Stimulated activated CD8-positive, alpha-beta memory T cell treated with anti-CD3 and anti-CD28 coated beads, Interleukin-15, amount 100 ng/mL, for 4 hours (primary cell): Measurements from ENCODE around the gene DLG2.
"Not testable (repeated sequence)": the region's sequence is repeated elsewhere in the genome, so short reads cannot be mapped to it uniquely, and the experiment has no call there.

Source experiments
- DNase-seq, 2 donors: peaks; one replicate each; pipeline ENCODE4 v3.0.0-alpha.2; 2020; ENCODE audit warnings: low read depth in 2 of 2

Gene DLG2

DNA sequence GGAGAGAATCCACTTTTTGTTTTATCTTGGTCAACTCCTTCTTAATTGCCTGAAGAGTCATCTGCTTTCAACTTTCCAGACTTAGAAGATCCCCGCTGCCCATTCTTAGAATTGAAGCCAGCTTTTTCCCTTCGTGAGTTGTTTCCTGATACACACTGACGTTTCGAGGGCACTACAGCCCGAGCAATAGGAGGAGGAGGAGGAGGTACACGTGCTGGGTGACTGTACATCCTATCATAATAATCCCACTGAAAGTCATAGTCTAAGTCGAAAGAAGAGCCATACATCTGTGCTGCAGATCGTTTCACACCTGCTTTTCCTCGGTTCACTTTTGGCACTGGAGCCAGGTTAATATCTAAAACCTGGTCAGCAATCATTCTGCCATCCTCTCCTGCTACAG, 606.1 kb downstream of the DLG2 start:
- DNase-seq: no peak

DNA sequence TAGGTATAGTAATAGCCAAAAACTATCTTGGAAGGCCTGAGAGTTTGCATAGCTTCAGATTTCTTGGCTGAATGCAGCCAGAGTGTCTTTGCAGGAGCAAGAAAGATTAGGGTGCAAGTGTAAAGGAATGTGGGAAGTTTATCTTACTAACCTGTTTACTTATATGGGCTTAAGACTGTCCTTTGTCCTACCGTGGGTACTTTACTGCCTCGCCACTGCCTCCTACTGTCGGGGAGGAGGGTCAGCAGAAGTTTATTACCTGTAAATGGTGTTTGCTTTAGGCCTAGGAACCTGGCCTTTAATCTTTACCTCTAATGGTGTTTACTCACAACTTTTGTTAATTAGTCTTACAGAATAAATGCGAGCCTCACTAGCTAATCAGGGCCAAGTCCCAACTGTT, 633.8 kb downstream of the DLG2 start:
- no peak for DNase-seq

DNA sequence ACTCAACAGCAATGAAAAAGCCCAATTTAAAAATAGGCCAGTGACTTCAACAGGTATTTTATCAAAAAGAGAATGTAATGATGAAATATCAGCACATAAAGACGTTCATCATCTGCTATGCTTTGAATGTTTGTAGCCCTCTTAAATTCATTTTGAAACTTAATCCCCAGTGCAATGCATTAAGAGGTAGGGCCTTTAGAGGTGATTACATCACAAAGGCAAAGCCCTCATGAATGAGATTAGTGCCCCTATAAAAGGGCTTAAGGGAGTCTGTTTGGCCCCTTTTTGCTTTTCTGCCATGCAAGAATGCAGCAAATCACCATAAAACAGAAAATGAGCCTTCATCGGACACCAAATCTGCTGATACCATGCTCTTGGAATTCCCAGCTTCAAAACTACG, 637.0 kb downstream of the DLG2 start:
- no peak for DNase-seq

DNA sequence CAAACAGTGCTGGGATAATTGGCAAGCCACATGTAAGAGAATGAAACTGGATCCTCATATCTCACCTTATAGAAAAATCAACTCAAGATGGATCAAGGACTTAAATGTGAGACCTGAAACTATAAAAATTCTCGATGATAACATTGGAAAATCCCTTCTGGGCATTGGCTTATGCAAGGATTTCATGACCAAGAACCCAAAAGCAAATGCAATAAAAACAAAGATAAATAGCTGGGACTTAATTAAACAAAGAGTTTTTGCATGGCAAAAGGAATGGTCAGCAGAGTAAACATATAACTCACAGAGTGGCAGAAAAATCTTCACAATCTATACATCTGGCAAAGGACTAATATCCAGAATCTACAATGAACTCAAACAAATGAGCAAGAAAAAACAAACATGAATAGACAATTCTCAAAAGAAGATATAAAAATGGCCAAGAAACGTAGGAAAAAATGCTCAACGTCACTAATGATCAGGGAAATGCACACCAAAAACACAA, 639.4 kb downstream of the DLG2 start:
- DNase-seq: not testable (repeated sequence)

DNA sequence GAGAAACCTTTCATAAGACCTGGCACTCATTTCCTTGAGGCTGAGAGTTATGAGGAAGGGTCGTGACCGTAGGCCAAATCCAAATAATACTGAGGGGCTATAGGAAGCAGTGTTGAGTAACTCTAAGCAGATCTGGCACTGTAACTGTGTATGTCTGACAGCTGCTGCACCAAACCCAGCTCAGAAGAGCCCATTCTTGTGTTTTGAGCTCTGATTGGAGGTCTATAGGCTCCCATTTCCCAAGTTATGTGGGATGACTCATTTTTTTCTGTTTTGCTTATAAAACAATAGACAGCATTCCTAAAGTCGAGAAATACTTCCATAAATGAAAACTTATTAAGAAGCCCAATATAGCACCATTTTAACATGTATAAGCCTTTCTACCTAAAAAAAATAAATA, 645.8 kb downstream of the DLG2 start:
- DNase-seq: no peak

DNA sequence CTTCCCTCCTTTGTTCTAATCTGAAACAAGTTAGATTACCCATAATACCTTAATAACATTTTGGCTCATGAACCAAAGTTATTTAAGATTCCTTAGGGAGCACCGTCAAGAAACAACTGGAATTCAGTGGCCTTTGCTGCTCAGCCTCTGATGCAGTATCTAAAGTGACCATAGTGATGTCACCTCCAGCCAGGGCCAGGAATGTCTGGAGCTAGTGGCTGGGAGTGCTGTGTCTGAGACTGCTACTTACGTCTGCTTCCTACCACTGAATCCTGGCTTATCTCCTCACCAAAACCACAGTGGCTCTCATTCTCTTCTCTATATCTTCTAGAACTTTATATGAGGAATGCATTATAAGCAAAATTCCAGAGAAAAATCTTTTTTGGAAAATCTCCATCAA, 658.0 kb downstream of the DLG2 start:
- DNase-seq: no peak

DNA sequence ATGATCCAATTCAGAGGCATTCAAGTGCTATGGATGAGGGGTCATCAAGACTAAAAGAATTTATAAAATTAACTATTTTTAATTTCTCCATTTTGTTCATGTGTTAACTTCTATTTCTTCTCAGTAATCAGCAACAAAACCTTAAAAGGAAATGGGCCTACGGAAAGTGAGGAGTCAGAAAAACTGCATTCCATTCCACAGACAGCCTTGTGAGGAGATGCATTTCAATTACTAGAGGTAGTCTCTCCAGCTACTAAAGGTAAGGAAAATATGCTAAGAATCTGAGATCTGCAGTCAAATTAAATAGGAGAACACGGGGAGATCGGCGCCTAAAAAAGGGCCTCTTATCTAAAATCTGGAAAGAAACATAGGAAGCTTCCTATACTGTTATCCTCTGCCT, 661.7 kb downstream of the DLG2 start:
- no peak for DNase-seq

DNA sequence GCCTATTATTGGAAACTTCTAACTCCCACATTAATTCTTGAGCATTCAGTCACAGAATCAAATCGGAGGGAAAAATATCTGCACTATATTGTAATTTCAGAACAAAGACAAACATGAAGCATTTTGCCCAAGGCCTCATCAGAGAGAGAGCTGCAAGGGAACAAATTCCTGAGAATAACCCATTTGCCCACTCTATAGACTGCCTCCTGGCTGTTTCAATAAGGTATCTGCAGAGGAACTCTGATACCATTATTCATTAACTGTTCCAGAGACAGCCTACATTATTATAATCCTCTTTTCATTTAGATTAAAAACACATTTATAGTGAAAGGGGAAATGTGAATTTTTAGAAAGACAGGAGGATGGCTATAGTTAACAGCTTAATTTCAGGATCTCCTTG, 663.9 kb downstream of the DLG2 start:
- DNase-seq: no peak

DNA sequence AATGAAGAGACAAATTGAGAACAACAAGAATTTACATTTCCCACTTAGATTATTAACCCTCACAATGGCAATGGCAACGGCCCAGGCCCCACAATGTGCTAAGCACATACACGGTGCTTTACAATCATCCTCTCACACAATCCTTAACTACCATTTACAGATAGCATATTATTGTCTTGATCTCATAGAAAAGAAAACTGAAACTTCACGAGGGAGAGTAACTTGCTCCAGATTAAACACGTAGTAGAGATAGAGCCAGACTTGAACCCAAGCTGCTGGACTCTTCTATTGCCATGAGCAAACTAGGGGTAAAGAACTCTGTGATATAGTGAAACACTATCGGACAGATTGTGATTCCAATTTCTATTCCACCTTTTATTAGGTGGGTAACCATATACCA, 665.1 kb downstream of the DLG2 start:
- DNase-seq: no peak

DNA sequence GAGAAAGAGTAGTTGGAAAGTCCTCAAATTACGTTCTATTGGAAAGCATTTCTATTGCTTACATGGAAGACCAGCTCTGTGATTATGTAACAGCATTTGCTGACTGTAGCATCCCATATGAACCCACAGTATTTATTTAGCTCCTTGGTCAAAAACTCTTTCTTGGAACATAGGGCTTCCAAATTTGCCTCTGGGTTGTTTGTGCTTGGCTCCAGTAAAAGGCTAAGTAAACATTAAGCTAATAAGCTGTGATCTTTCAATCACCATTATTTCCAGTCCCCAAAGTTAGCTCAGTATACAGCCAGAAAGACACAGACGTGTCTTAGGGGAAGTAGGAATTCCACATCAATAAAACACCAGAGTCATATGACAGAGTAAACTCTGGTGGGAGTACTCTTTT, 668.8 kb downstream of the DLG2 start:
- DNase-seq: no peak

DNA sequence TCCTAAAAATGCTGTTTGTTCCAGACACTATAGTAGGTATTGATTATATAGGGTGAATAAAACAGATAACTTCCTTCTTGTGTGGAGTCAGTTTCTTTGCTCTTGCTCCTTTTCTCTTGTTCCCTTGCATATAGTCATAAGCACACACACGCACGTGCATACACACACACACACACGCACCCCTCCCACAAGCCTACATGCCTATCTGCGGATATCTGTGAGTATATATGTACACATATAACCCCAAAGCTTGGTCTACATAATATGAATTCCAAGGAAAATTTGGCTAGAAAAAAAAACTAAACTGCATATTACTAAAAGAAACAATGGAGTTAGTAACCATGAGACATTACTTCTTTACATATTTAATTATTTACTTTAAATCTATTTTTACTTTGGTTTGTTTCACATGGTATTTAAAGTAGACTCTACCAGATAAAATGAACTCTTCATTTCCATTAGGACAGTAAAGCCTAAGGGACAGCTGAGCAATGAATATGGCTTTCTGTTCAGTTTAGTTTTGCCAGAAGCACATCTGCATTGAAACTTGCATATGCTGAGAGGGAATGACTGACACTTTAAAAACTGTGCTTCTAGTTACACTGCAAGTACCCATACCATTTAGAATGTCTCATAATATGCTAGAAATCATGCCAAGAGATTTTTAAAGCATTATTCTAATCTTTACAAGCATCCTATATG, 676.4 kb downstream of the DLG2 start:
- DNase-seq: no peak

DNA sequence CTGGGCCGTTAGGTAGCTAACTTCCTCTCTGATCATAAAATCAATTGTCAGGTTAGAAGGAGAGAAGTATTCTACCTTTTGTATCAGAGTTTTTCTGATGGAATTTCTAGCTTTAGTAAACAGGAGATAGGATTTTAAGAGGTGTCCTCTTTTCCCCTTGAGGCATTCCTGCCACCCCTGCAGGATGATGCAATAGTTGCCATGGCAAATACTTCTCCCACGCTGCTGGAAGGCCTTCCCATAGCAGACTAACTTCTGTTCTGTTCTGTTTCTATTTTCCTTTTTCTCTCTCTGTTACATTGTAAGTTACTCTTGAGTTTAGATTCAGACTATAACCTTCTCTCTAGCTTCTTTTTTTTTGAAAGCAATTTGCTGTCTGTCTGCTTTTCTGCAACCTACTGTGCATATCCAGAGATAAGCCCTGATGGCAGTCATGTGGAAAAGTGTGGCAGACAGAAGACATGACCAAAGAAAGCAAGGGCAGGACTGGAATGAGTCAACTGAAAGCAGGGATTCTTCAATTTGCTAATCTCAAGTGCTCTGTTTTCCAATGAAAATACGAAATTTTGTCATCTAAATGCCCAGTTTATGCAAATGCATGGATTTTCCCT, 679.1 kb downstream of the DLG2 start:
- no peak for DNase-seq

DNA sequence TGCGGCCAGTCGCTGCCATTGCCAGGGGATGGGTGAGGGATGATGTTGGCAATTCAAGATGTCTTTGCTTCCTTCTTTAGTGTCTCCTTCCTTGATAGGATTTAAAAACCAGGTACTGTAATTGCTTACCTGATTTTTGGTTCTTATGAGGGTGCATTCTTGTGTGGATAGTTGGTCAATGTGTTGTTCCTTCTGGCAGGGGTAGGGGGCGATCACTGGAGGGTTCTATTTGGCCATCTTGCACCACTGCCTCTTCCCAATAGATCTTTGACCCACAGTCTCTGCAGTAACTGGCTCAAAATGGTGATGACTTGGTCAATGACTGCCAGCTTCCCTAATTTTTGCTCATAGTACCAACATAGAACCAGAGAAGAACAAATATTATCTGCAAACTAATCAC, 680.1 kb downstream of the DLG2 start:
- no peak for DNase-seq

DNA sequence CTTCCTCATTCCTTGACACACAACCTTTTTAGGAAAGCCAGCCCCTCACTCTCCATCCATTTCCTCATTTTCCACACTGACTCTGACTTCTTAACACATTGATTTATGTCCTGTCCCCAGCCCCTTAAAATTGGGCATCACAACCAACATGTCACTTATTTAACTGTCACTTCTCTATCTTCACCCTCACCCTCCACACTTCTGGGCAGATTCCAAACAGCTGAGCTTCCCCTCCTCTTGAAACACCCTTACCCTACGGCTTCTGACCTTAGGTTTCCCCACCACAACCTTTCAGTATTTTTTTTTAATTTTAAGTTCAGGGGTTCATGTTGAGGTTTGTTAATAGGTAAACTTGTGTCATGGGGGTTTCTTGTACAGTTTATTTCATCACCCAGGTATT, 696.3 kb downstream of the DLG2 start:
- DNase-seq: no peak

DNA sequence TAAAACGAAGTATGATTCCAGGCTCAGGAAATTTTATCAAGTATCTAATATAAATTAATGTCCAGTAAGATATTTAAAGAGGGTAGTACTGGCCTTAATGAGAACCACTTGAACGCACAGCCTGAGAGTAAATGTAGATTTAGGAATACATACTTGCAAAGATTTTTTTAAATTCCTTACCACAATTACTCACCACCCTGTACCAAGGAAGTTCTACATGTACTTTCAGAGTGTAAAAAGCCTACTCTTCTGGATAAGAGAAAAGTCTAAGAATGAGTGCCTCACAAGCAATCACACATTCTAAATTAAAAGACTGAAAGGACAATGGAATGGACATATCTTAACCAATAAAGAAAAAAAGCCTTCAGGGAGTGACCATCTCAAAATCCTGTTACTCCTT, 697.4 kb downstream of the DLG2 start:
- DNase-seq: no peak

DNA sequence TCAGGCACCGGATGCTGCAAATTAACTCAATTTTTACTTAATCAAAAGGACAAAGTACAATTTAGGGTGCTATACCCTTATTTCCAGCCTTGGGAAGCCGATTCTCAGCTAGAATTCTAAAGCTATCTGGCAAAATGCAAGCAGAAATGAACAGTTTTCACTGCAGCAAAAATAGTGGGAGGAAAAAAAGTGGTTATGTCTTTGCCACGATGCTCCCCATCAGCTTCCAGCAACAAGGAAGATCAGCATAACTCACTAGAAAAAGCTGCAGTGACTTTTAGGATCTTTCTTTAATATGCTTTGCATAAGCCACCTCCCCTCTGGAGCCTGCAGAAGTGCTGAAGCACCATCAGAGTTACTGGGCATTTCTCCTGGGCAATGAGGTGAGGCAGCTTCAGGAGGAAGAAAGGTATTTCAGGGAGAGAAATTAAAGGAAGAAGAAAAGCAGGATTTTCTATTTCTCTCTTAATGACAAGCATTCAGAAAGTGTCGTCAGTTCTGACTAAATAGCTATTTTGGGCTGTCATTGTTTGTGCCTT, 702.9 kb downstream of the DLG2 start:
- DNase-seq: no peak

DNA sequence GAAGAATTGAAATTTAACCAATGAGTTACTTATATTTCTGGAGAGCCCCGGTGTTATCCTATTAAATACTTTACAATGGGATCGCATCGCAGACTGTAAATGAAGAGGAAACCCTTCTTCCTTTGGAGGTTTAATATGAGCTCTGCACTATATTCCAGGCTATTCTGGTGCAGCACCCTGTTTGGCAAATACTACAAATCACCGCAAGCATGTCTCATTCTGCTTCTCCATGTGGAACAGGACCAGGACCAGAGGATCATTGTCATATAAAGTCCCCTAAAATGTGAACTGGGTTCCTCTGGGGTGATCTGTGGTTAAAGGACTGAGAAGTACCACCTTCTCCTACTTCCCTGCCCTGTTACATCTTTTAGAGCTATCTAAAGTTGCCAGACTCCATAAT, 703.7 kb downstream of the DLG2 start:
- no peak for DNase-seq

DNA sequence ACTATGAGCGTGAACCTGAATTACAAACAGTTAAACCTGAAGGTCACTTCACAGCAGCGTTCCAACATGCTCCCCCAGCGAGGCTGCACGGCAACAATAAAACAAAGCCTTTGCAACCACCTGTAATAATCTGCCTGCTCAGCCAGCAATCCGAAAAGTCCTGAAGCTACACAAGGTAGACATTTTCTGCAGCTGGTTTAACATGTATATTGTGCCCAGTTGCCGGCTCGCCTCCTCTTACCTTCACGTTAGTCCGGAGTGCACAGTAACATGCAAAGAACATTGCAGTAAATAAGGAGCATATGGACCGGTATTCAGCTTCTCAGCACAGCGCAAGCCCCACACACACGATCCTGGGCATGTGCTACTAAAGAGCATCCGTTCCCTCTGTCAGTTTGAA, 704.3 kb downstream of the DLG2 start:
- no peak for DNase-seq

DNA sequence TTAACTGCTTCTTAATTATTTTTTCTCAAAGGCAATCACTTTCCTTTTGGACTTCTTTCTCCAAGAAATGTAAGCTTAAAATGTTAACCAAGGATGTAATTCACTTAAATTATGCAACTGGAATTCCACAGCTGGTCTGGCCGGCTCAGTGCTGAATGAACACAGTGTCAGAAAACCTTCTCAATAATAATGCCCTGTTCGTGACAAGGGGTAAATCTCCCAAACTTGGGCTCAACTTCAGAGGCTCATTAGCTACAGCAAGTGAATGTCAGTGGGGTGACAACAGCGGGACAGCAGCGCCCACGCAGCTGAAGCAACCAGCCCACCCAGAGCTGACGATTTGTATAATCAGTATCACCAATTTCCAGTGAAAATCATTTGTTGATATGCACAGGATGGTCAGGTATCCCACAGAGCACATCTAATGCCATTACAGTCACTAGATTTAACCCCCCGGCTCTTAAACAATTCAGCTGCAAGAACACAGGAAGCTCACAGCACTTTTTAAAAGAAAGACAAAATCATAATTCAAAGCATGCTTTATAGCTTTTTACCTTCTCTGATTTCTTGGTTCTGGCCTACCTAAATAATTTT, 704.8 kb downstream of the DLG2 start:
- no peak for DNase-seq

DNA sequence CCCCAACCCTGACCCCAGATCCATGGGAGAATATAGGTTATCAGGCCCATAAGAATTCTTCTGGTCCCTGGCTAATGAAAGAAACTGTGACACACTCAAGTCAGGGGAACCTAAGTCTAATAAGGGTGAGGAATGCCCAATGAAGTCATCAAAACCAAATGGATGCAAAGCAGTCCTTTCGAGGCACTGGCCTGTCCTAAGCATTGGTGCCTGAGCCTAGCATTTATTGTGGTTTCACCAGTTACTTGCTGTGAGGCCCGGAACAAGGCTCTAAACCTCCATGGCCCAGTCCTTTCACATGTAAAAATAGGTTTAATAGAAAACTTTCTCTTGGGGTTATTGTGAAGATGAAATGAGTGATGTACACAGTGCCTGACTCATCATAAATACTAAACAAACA, 712.6 kb downstream of the DLG2 start:
- DNase-seq: no peak

DNA sequence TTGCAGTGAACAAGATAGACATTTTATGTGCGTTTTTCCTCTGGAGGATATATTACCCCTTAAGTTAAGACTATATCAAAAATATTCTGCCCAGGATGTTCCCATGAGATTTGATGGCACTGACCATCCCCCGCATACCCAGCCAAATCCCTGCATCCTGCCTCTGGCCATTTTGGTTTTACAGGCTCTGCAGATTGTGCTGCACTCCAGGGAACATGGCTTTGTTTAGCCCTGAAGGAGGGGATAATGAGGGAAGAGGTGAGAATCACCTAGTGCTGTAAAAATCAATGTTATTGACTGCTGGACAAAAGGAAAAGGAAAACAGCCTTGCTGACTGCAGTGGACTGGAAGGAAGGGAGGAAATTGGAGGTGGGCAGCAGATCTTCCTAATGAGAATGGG, 717.4 kb downstream of the DLG2 start:
- no peak for DNase-seq

DNA sequence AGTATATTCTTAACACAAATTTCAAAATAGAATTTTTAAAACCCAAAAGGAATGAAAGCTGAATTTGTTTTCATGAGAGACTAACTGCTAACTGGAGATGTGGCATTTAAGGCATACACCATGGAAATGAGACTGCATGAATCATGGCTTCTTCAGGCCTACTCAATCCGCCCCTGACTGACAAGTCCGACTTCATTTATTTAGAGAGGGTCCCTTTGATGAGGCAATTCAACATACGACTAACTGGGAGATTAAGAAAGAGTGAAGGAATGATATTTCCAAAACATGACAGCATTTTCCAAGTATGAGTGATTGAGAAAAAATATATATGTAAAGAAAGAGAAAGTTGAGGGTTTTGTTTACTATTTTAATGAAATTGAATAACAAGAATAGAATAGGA, 720.1 kb downstream of the DLG2 start:
- DNase-seq: no peak

DNA sequence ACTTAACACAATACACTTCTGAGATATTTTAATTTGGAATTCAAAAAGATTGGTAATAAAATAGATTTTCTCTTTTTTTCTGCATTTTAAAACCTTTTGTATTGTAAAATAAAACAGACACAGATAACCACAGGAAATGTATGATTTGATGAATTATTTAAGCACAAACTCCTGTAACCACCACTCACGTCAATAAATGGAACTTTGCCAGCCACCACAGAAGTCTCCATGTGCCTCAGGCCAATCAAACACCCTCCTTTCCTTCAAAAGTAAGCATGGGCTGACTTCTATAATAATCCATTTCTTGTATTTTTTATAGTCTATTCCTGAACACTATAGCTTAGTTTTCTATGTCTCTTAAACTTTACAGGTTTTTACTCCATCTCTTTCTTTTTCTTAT, 721.7 kb downstream of the DLG2 start:
- DNase-seq: no peak
